ENCODE data around the gene CAMK2G. TPM values are rescaled to one million over a fixed set of nuclear protein-coding genes. Genes with fewer than 3 reads are reported as not detected.
"Not testable (repeated sequence)": the region's sequence is repeated elsewhere in the genome, so short reads cannot be mapped to it uniquely, and the experiment has no call there.

CAMK2G gene
- total RNA-seq, 3 donors from 2014 or later = 22.6 to 28.0 (median 27.2) TPM

- no peak overlapping the region for H3K27ac ChIP-seq
- no peaks in the 10 kb centered on the region for H3K27me3 ChIP-seq
- intact Hi-C loops (cut with DNase I; ENCODE audit: low total_unique reads) = no loop called here
- TF ChIP-seq, protein P1, sequence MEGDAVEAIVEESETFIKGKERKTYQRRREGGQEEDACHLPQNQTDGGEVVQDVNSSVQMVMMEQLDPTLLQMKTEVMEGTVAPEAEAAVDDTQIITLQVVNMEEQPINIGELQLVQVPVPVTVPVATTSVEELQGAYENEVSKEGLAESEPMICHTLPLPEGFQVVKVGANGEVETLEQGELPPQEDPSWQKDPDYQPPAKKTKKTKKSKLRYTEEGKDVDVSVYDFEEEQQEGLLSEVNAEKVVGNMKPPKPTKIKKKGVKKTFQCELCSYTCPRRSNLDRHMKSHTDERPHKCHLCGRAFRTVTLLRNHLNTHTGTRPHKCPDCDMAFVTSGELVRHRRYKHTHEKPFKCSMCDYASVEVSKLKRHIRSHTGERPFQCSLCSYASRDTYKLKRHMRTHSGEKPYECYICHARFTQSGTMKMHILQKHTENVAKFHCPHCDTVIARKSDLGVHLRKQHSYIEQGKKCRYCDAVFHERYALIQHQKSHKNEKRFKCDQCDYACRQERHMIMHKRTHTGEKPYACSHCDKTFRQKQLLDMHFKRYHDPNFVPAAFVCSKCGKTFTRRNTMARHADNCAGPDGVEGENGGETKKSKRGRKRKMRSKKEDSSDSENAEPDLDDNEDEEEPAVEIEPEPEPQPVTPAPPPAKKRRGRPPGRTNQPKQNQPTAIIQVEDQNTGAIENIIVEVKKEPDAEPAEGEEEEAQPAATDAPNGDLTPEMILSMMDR (IDR thresholded peaks at IDR 0.05) = no peak
- TF ChIP-seq POLR2AphosphoS5 (IDR thresholded peaks at IDR 0.05) (no peak), POLR2A (IDR thresholded peaks at IDR 0.05) (no peak)
- peaks cover 6% of the 10 kb centered on the region for H3K36me3 ChIP-seq
- H3K4me1 ChIP-seq = no peaks in the 10 kb centered on the region
- H3K4me3 ChIP-seq = no peak overlapping the region
- H3K9me3 ChIP-seq = no peaks in the 10 kb centered on the region
- no peak for DNase-seq (ENCODE audit: low spot score in 2 of 2)
Observed at GRCh38 chr10:73798927-73799560, 75.3 kb downstream of the CAMK2G start.

- intact Hi-C loops (cut with DNase I; ENCODE audit: low total_unique reads) = no loop called here
- no peak for DNase-seq (ENCODE audit: low spot score in 2 of 2)
- no peaks in the 10 kb centered on the region for H3K9me3 ChIP-seq
- H3K4me3 ChIP-seq = no peak overlapping the region
- H3K4me1 ChIP-seq = no peaks in the 10 kb centered on the region
- H3K27me3 ChIP-seq = no peaks in the 10 kb centered on the region
- no peak overlapping the region for H3K27ac ChIP-seq
- TF ChIP-seq, protein P1 (IDR thresholded peaks at IDR 0.05) = no peak
- TF ChIP-seq POLR2A (IDR thresholded peaks at IDR 0.05) (no peak), POLR2AphosphoS5 (IDR thresholded peaks at IDR 0.05) (no peak)
- peaks cover 6% of the 10 kb centered on the region for H3K36me3 ChIP-seq
Observed at GRCh38 chr10:73798087-73798486, 76.3 kb downstream of the CAMK2G start.

GRCh38 chr10:73797324-73798025 is 76.9 kb downstream of the CAMK2G start:
- DNase-seq (ENCODE audit: low spot score in 2 of 2) = no peak
- TF ChIP-seq, protein P1 (IDR thresholded peaks at IDR 0.05) = no peak
- TF ChIP-seq POLR2AphosphoS5 (IDR thresholded peaks at IDR 0.05) (no peak), POLR2A (IDR thresholded peaks at IDR 0.05) (no peak)
- intact Hi-C loops (cut with DNase I; ENCODE audit: low total_unique reads) = no loop called here

DNA sequence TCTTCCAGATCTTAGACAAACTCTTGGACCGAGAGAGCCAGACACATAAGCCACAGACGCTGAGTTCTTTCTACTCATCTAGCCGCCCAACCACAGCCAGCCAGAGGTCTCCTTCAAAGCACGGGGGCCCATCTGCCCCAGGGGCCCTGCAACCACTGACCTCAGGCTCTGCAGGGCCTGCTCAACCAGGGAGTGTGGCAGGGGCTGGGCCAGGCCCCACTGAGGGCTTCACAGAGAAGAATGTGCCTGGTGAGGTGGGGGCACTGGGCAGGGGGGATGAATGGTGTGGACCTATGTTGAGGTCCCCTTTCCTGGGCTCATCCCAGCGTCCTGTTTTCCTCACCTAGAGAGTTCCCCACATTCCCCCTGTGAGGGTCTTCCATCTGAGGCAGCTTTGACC is 77.6 kb downstream of the CAMK2G start:
- Histone ChIP-seq H3K27me3 (no peaks in the 10 kb centered on the region), H3K27ac (no peak overlapping the region), H3K4me3 (no peak overlapping the region), H3K9me3 (no peaks in the 10 kb centered on the region), H3K4me1 (no peaks in the 10 kb centered on the region), H3K36me3 (peaks cover 17% of the 10 kb centered on the region)
- TF ChIP-seq POLR2AphosphoS5 (IDR thresholded peaks at IDR 0.05) = no peak
- TF ChIP-seq POLR2A (IDR thresholded peaks at IDR 0.05) = no peak
- TF ChIP-seq, protein P1 (IDR thresholded peaks at IDR 0.05) = no peak
- intact Hi-C loops (cut with DNase I; ENCODE audit: low total_unique reads) = no loop called here
- no peak for DNase-seq (ENCODE audit: low spot score in 2 of 2)

More at GRCh38 chr10:73797324-73798025, 76.9 kb downstream of the CAMK2G start:
- Histone ChIP-seq H3K27ac (no peak overlapping the region), H3K27me3 (no peaks in the 10 kb centered on the region), H3K4me1 (no peaks in the 10 kb centered on the region), H3K4me3 (no peak overlapping the region), H3K9me3 (no peaks in the 10 kb centered on the region), H3K36me3 (peaks cover 10% of the 10 kb centered on the region)

GRCh38 chr10:73796035-73796434 is 78.3 kb downstream of the CAMK2G start:
- H3K4me1 ChIP-seq; H3K27ac ChIP-seq; H3K4me3 ChIP-seq; H3K27me3 ChIP-seq; intact Hi-C loops (cut with DNase I; ENCODE audit: low total_unique reads); H3K9me3 ChIP-seq; DNase-seq (ENCODE audit: low spot score in 2 of 2): not testable (repeated sequence)
- peaks cover 20% of the 10 kb centered on the region for H3K36me3 ChIP-seq

- H3K9me3 ChIP-seq; H3K4me1 ChIP-seq; H3K27ac ChIP-seq; DNase-seq (ENCODE audit: low spot score in 2 of 2); H3K27me3 ChIP-seq; intact Hi-C loops (cut with DNase I; ENCODE audit: low total_unique reads); H3K4me3 ChIP-seq: not testable (repeated sequence)
- peaks cover 20% of the 10 kb centered on the region for H3K36me3 ChIP-seq
Observed at GRCh38 chr10:73795491-73795890, 78.9 kb downstream of the CAMK2G start.
